OCI-LY7 (cell line): ENCODE measurements around the gene LRRC4C.

Source experiments
- EZH2phosphoT487 ChIP-seq: fragments of 200-600 bp; sonication (generic); IDR thresholded peaks from 2 replicates; pipeline ENCODE4 v1.6.1; 2018; ENCODE audit warnings: low read depth, borderline replicate concordance, mild to moderate bottlenecking, mixed run types, antibody characterized with exemption, low read length, moderate library complexity, mixed read lengths
- TF ChIP-seq, protein P1 (sequence below): fragments of 200-600 bp; sonication (generic); conservative IDR thresholded peaks from 2 replicates; pipeline ENCODE4 v1.5.1; 2014; ENCODE audit warnings: mild to moderate bottlenecking, antibody characterized with exemption, low read length, moderate library complexity, mixed read lengths

DNA sequence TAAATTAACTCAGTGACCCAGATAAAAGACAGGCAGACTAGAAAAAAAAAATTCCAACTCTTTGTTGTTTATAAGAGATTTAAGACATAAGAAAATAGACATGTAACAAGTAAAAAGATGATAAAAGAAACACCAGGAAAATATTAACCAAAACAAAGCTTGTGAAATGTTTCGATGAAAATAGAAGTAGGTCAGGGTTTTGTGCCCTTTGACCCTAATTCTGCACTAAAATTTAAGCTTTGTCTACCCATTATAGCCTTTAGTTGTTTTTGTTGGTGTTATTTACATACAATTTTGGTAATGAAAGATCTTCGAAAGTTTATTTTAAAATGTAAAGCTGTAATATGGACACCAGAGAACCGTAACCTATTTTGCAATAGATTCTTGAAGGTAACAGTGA, 75.7 kb downstream of the LRRC4C start:
- TF ChIP-seq, protein P1, sequence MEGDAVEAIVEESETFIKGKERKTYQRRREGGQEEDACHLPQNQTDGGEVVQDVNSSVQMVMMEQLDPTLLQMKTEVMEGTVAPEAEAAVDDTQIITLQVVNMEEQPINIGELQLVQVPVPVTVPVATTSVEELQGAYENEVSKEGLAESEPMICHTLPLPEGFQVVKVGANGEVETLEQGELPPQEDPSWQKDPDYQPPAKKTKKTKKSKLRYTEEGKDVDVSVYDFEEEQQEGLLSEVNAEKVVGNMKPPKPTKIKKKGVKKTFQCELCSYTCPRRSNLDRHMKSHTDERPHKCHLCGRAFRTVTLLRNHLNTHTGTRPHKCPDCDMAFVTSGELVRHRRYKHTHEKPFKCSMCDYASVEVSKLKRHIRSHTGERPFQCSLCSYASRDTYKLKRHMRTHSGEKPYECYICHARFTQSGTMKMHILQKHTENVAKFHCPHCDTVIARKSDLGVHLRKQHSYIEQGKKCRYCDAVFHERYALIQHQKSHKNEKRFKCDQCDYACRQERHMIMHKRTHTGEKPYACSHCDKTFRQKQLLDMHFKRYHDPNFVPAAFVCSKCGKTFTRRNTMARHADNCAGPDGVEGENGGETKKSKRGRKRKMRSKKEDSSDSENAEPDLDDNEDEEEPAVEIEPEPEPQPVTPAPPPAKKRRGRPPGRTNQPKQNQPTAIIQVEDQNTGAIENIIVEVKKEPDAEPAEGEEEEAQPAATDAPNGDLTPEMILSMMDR = no peak
- no peak for TF ChIP-seq EZH2phosphoT487
